ENCODE results near the gene TPCN2. TPM values are rescaled to one million over a fixed set of nuclear protein-coding genes. Genes with fewer than 3 reads are reported as not detected.

Gene TPCN2
- total and polyA plus RNA-seq, 2 of the 8 experiments (the other 6 are each of a cell fraction or from before 2014, with no cell fraction given), result 9.7 to 18.6 TPM

DNA sequence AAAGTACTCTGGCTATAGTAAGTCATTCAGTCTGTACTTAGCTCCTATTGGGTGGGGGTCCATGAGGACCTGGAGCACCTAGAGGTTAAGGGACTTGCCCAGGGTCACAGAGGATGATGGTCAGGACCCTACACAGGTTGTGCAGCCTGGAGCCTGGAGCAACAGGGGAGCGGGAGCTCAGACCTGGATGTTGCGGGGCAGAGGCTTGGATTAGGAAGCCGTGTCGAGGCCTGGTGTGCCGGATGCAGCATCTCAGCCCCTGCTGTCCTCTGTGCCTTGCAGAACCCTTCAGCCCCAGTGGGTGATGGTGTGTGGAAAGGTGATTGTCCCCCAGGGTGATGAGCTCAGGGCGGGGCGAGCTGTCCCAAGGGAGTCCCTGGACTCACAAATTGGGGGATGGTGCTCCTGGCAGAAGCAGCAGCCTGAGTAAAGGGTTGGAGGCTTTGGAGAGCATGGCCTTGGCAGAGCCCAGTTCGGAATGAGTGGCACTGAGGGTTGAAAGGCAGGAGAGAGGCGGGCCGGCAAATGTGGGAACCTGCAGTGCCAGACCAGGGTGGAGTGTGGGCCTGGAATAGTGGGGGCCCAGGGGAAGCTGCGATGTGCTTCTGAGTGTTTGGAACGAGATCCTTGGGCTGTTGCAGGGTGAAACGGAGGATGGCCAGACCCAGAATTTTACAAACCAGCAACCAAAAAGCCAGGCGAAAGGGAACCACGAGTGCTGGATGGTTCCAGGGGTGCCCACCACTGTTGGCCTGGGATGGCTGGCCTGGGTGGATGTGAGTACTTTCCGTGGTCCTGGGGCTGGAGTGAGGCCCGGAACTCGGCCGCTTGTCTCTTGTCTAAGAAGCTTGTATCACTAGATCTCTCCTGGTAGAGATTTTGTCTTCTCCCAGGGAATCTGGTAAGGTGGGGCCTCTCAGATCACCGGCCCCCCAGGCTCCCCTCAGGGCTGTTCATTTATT is 2.9 kb downstream of the TPCN2 start (continued):
- TF ChIP-seq CHD7 (IDR thresholded peaks at IDR 0.05; ENCODE audit: insufficient replicate concordance, low read length) (no peak), POLR2AphosphoS5 (IDR thresholded peaks at IDR 0.05; ENCODE audit: low read depth, low read length) (no peak), HDAC2 (IDR thresholded peaks at IDR 0.05; ENCODE audit: borderline replicate concordance in 1 of 2, low read depth in 2 of 2, low read length in 2 of 2) (no peak), TCF12 (IDR thresholded peaks at IDR 0.05; ENCODE audit: low read depth, low read length) (no peak), SUZ12 (IDR thresholded peaks at IDR 0.05; ENCODE audit: low read length) (no peak), SP4 (IDR thresholded peaks at IDR 0.05; ENCODE audit: low read length) (no peak), BRCA1 (IDR thresholded peaks at IDR 0.05; ENCODE audit: low read depth, low read length) (no peak), SIRT6 (IDR thresholded peaks at IDR 0.05; ENCODE audit: low read length) (no peak), SIX5 (IDR thresholded peaks at IDR 0.05; ENCODE audit: low read depth, low read length) (no peak), SP2 (IDR thresholded peaks at IDR 0.05; ENCODE audit: low read length) (no peak)
